ENCODE data around the gene CHIT1.

The CHIT1 gene

GRCh38 chr1:203187689-203188264 is 41.7 kb downstream of the CHIT1 start:
- DNase-seq, result no peak

GRCh38 chr1:203187304-203187685 is 42.2 kb downstream of the CHIT1 start:
- DNase-seq, result no peak

- no peak for DNase-seq
These were observed 42.8 kb downstream of the CHIT1 start, which contains the start of gene CHI3L1 for GRCh38 chr1:203186446-203187303. Gene CHI3L1, minus strand, starts transcription at chr1:203186704. Its CDS starts 81 bp downstream, at chr1:203186623.

GRCh38 chr1:203186091-203186445 is 43.4 kb downstream of the CHIT1 start:
- DNase-seq, result no peak

- DNase-seq, result no peak
These were observed 43.9 kb downstream of the CHIT1 start for GRCh38 chr1:203185585-203185984.

- no peak for DNase-seq
These were observed 44.4 kb downstream of the CHIT1 start for GRCh38 chr1:203185061-203185461.

- no peak for DNase-seq
These were observed 45.0 kb downstream of the CHIT1 start for GRCh38 chr1:203184467-203184866.

GRCh38 chr1:203183828-203184227 is 45.6 kb downstream of the CHIT1 start:
- no peak for DNase-seq

- DNase-seq, result no peak
These were observed 47.0 kb downstream of the CHIT1 start for GRCh38 chr1:203182387-203182953.

GRCh38 chr1:203181586-203182386 is 47.7 kb downstream of the CHIT1 start:
- no peak for DNase-seq

GRCh38 chr1:203180611-203181330 is 48.7 kb downstream of the CHIT1 start:
- DNase-seq, result no peak

- DNase-seq, result no peak
These were observed 49.8 kb downstream of the CHIT1 start for GRCh38 chr1:203179667-203180005.

GRCh38 chr1:203178821-203179666 is 50.4 kb downstream of the CHIT1 start:
- DNase-seq, result no peak

GRCh38 chr1:203178083-203178482 is 51.4 kb downstream of the CHIT1 start:
- DNase-seq, result no peak

- DNase-seq, result no peak
These were observed 51.9 kb downstream of the CHIT1 start for GRCh38 chr1:203177470-203178039.

GRCh38 chr1:203177036-203177405 is 52.5 kb downstream of the CHIT1 start:
- DNase-seq, result no peak

- DNase-seq, result no peak
These were observed 53.0 kb downstream of the CHIT1 start for GRCh38 chr1:203176273-203177035.

GRCh38 chr1:203175827-203176241 is 53.6 kb downstream of the CHIT1 start:
- DNase-seq, result no peak

GRCh38 chr1:203175237-203175826 is 54.1 kb downstream of the CHIT1 start, which contains the start of gene MYBPH:
Gene MYBPH, minus strand, starts transcription at chr1:203175826. Its CDS starts 71 bp downstream, at chr1:203175755.
- no peak for DNase-seq
